Activated naive CD4-positive, alpha-beta T cell treated with anti-CD3 and anti-CD28 coated beads for 36 hours (primary cell): ENCODE data around the gene HMGCL. TPM values are rescaled to one million over a fixed set of nuclear protein-coding genes. Genes with fewer than 3 reads are reported as not detected.
"Not testable (repeated sequence)": the region's sequence is repeated elsewhere in the genome, so short reads cannot be mapped to it uniquely, and the experiment has no call there.

ENCODE experiments used
- CTCF ChIA-PET: fragments of 350-600 bp; sonication (Branson Sonifier 250); formaldehyde crosslinking; loops from one replicate; lab custom pipeline; 2021; ENCODE audit warnings: antibody characterized with exemption; lab: Charles Lee
- DNase-seq: peaks from one replicate; pipeline ENCODE4 v3.0.0-alpha.2; 2020
- H3K27ac Mint-ChIP-seq: one replicate; pipeline ENCODE4 v1.8.0; 2021; ENCODE audit warnings: mild to moderate bottlenecking, mixed read lengths
- H3K27me3 Mint-ChIP-seq: one replicate; pipeline ENCODE4 v1.8.0; 2021; ENCODE audit warnings: low read depth, mixed read lengths
- H3K36me3 Mint-ChIP-seq: one replicate; pipeline ENCODE4 v1.8.0; 2021; ENCODE audit warnings: low read depth, mixed read lengths
- H3K4me1 Mint-ChIP-seq: one replicate; pipeline ENCODE4 v1.8.0; 2021; ENCODE audit warnings: low read depth, mixed read lengths
- H3K4me3 Mint-ChIP-seq: one replicate; pipeline ENCODE4 v1.8.0; 2021; ENCODE audit warnings: mild to moderate bottlenecking, moderate library complexity, mixed read lengths
- H3K9me3 Mint-ChIP-seq: one replicate; pipeline ENCODE4 v1.8.0; 2021; ENCODE audit warnings: mixed read lengths
- intact Hi-C: fragments of 100-400 bp; cut with micrococcal nuclease; formaldehyde crosslinking; loops from one replicate; pipeline ENCODE4 v1.15.1; 2023
- total RNA-seq, 2 experiments: library from RNA; stranded (reverse); gene quantifications; one replicate each; pipeline ENCODE4 v1.2.3, GENCODE V29; 2021

HMGCL gene
- total RNA-seq, 2 experiments from 2014 or later: 31.5 to 34.5 TPM

- no peak overlapping the region for H3K27ac Mint-ChIP-seq
These were observed 36.5 kb downstream of the HMGCL start for GRCh38 chr1:23788695-23789094.

GRCh38 chr1:23787701-23788100, 37.5 kb downstream of the HMGCL start:
- H3K9me3 Mint-ChIP-seq: no peaks in the 10 kb centered on the region
- H3K4me3 Mint-ChIP-seq: no peak overlapping the region
- no peak for DNase-seq
- peaks cover 22% of the 10 kb centered on the region for H3K4me1 Mint-ChIP-seq
- no peak overlapping the region for H3K27ac Mint-ChIP-seq
- CTCF ChIA-PET: interaction anchor here (0.6 to 1.3 kb wide), 4 partner anchors 14 to 129 kb away, joined by 3 read pairs; no protein-coding TSS in a partner anchor
- H3K27me3 Mint-ChIP-seq: no peaks in the 10 kb centered on the region
- intact Hi-C loops: no loop called here
- H3K36me3 Mint-ChIP-seq: peaks cover 28% of the 10 kb centered on the region

More at GRCh38 chr1:23788695-23789094, 36.5 kb downstream of the HMGCL start:
- intact Hi-C loops: no loop called here
- no peak for DNase-seq
- CTCF ChIA-PET: interaction anchor here (1.3 to 4.0 kb wide), 2 partner anchors 22 to 30 kb away, joined by 3 to 15 read pairs; no protein-coding TSS in a partner anchor
- Mint-ChIP-seq H3K9me3 (no peaks in the 10 kb centered on the region), H3K36me3 (peaks cover 28% of the 10 kb centered on the region), H3K4me3 (no peak overlapping the region), H3K27me3 (no peaks in the 10 kb centered on the region), H3K4me1 (peaks cover 25% of the 10 kb centered on the region)

GRCh38 chr1:23784846-23785245, 40.4 kb downstream of the HMGCL start:
- no peaks in the 10 kb centered on the region for H3K9me3 Mint-ChIP-seq
- H3K36me3 Mint-ChIP-seq: peaks cover 39% of the 10 kb centered on the region
- no peak overlapping the region for H3K4me3 Mint-ChIP-seq
- CTCF ChIA-PET: interaction anchor here (0.7 to 1.2 kb wide), 2 partner anchors 10 to 79 kb away, joined by 3 to 6 read pairs; no protein-coding TSS in a partner anchor
- no peak for DNase-seq
- H3K27me3 Mint-ChIP-seq: no peaks in the 10 kb centered on the region
- H3K27ac Mint-ChIP-seq: no peak overlapping the region
- intact Hi-C loops: no loop called here
- peaks cover 14% of the 10 kb centered on the region for H3K4me1 Mint-ChIP-seq

GRCh38 chr1:23783141-23783540, 42.1 kb downstream of the HMGCL start:
- H3K36me3 Mint-ChIP-seq: peaks cover 36% of the 10 kb centered on the region
- H3K27me3 Mint-ChIP-seq, H3K27ac Mint-ChIP-seq, intact Hi-C loops, H3K4me3 Mint-ChIP-seq, DNase-seq, H3K9me3 Mint-ChIP-seq: not testable (repeated sequence)
- CTCF ChIA-PET: interaction anchor here (0.6 kb wide), 1 partner anchor 52 kb away, joined by 4 read pairs; no protein-coding TSS in a partner anchor
- peaks cover 24% of the 10 kb centered on the region for H3K4me1 Mint-ChIP-seq

- H3K4me1 Mint-ChIP-seq: peaks cover 41% of the 10 kb centered on the region
- H3K27me3 Mint-ChIP-seq: no peaks in the 10 kb centered on the region
- peak overlapping the region; percentile 67 for H3K27ac Mint-ChIP-seq
- peak overlapping the region; percentile 86 for H3K4me3 Mint-ChIP-seq
- H3K36me3 Mint-ChIP-seq: peaks cover 15% of the 10 kb centered on the region
- H3K9me3 Mint-ChIP-seq: no peaks in the 10 kb centered on the region
- CTCF ChIA-PET: interaction anchor here (1.0 to 3.8 kb wide), 4 partner anchors 9 to 140 kb away, joined by 4 to 19 read pairs (median 6); no protein-coding TSS in a partner anchor
- DNase-seq: no peak
- intact Hi-C loops: loop anchor here (2.0 kb wide), 2 partner anchors 35 to 45 kb away; partner anchors contain the start of gene HMGCL
These were observed 45.3 kb downstream of the HMGCL start for GRCh38 chr1:23779826-23780371.

- Mint-ChIP-seq H3K9me3 (no peaks in the 10 kb centered on the region), H3K36me3 (peaks cover 14% of the 10 kb centered on the region), H3K27ac (peak within 1 kb of the TSS; percentile 88), H3K4me3 (peak within 1 kb of the TSS; percentile 86), H3K27me3 (no peaks in the 10 kb centered on the region), H3K4me1 (peaks cover 50% of the 10 kb centered on the region)
- CTCF ChIA-PET: interaction anchor here (0.6 to 1.8 kb wide), 4 partner anchors 33 to 186 kb away, joined by 3 to 5 read pairs (median 3); partner anchors contain the start of gene RPL11
- DNase-seq: peak; percentile 81
- intact Hi-C loops: loop anchor here (1.0 to 2.0 kb wide), 5 partner anchors 13 to 181 kb away; partner anchors contain the start of genes GALE, HMGCL, LYPLA2 and PNRC2
These were observed 47.0 kb downstream of the HMGCL start, which contains the start of gene PITHD1 for GRCh38 chr1:23777979-23778814. TSS of gene PITHD1 (plus strand) at chr1:23778418. CDS start at chr1:23778516, 98 bp downstream.

GRCh38 chr1:23776217-23776616, 49.0 kb downstream of the HMGCL start:
- H3K27ac Mint-ChIP-seq: no peak overlapping the region
- CTCF ChIA-PET: interaction anchor here (0.6 to 2.0 kb wide), 4 partner anchors 9 to 140 kb away, joined by 3 to 9 read pairs (median 5); partner anchors contain the start of gene RPL11
- no peaks in the 10 kb centered on the region for H3K9me3 Mint-ChIP-seq
- DNase-seq: no peak
- intact Hi-C loops: no loop called here
- H3K4me3 Mint-ChIP-seq: no peak overlapping the region
- no peaks in the 10 kb centered on the region for H3K27me3 Mint-ChIP-seq
- H3K36me3 Mint-ChIP-seq: peaks cover 7% of the 10 kb centered on the region
- H3K4me1 Mint-ChIP-seq: peaks cover 51% of the 10 kb centered on the region

GRCh38 chr1:23774174-23774880, 50.9 kb downstream of the HMGCL start:
- Mint-ChIP-seq H3K27me3 (no peaks in the 10 kb centered on the region), H3K4me1 (peaks cover 38% of the 10 kb centered on the region), H3K36me3 (peaks cover 1% of the 10 kb centered on the region), H3K4me3 (no peak overlapping the region), H3K9me3 (no peaks in the 10 kb centered on the region), H3K27ac (peak overlapping the region; percentile 30)
- no peak for DNase-seq
- CTCF ChIA-PET: interaction anchor here (0.6 to 2.0 kb wide), 6 partner anchors 10 to 142 kb away, joined by 3 to 9 read pairs (median 4); no protein-coding TSS in a partner anchor
- intact Hi-C loops: no loop called here

- CTCF ChIA-PET: no interaction called here
- peaks cover 1% of the 10 kb centered on the region for H3K36me3 Mint-ChIP-seq
- no peaks in the 10 kb centered on the region for H3K9me3 Mint-ChIP-seq
- intact Hi-C loops: loop anchor here (1.0 kb wide), 2 partner anchors 95 to 143 kb away; partner anchors contain the start of gene FUCA1
- no peak for DNase-seq
- no peaks in the 10 kb centered on the region for H3K27me3 Mint-ChIP-seq
- H3K4me3 Mint-ChIP-seq: no peak overlapping the region
- H3K4me1 Mint-ChIP-seq: peaks cover 33% of the 10 kb centered on the region
- no peak overlapping the region for H3K27ac Mint-ChIP-seq
These were observed 52.4 kb downstream of the HMGCL start for GRCh38 chr1:23772854-23773242.

GRCh38 chr1:23772049-23772853, 53.0 kb downstream of the HMGCL start:
- Mint-ChIP-seq H3K4me1 (peaks cover 31% of the 10 kb centered on the region), H3K36me3 (peaks cover 1% of the 10 kb centered on the region), H3K4me3 (no peak overlapping the region), H3K9me3 (no peaks in the 10 kb centered on the region), H3K27ac (no peak overlapping the region), H3K27me3 (no peaks in the 10 kb centered on the region)
- CTCF ChIA-PET: interaction anchor here (0.6 to 2.7 kb wide), 37 partner anchors 8 to 1144 kb away, joined by 3 to 23 read pairs (median 4); partner anchors contain the start of genes CNR2, ELOA, GALE and HMGCL
- intact Hi-C loops: loop anchor here (1.0 kb wide), 2 partner anchors 96 to 144 kb away; partner anchors contain the start of gene FUCA1
- peak; percentile 95 for DNase-seq

GRCh38 chr1:23768733-23769132, 56.5 kb downstream of the HMGCL start:
- Mint-ChIP-seq H3K36me3 (peaks cover 2% of the 10 kb centered on the region), H3K27me3 (no peaks in the 10 kb centered on the region), H3K9me3 (no peaks in the 10 kb centered on the region), H3K4me3 (no peak overlapping the region), H3K4me1 (peaks cover 9% of the 10 kb centered on the region), H3K27ac (no peak overlapping the region)
- CTCF ChIA-PET: no interaction called here
- intact Hi-C loops: no loop called here
- DNase-seq: no peak
